Thoracic aorta (tissue), 2 donors: ENCODE results near the gene TMA16. TPM values are rescaled to one million over a fixed set of nuclear protein-coding genes. Genes with fewer than 3 reads are reported as not detected.

Experiments
- ATAC-seq: fragments of 150-250 bp; one replicate; pipeline ENCODE4 v1.8.0; 2017; ENCODE audit warnings: low read depth; ENCODE audit not compliant: insufficient number of reproducible peaks, low FRiP score
- DNase-seq: peaks from one replicate; pipeline ENCODE4 v3.0.0-alpha.2; 2020; ENCODE audit warnings: low spot score
- H3K27ac ChIP-seq, 2 donors: fragments of 200-600 bp; sonication (generic); 1 replicate in 1 of 2; 2 replicates in 1 of 2; pipeline ENCODE4 v1.5.1; 2016; ENCODE audit warnings: mild to moderate bottlenecking in 2 of 2, moderate library complexity in 2 of 2
- H3K27me3 ChIP-seq: fragments of 200-600 bp; sonication (generic); replicated peaks from 2 replicates; pipeline ENCODE4 v1.6.0; 2016; ENCODE audit warnings: mild to moderate bottlenecking; ENCODE audit not compliant: insufficient read depth
- H3K36me3 ChIP-seq: fragments of 200-600 bp; sonication (generic); one replicate; pipeline ENCODE4 v1.5.1; 2016
- H3K4me1 ChIP-seq, 2 donors: fragments of 200-600 bp; sonication (generic); 1 replicate in 1 of 2; 2 replicates in 1 of 2; pipeline versions ENCODE4 v1.5.1 to v1.6.0; 2016; ENCODE audit warnings: low read depth in 2 of 2, mild to moderate bottlenecking in 1 of 2; ENCODE audit not compliant: control insufficient read depth in 1 of 2
- H3K4me3 ChIP-seq: fragments of 200-600 bp; sonication (generic); 2 replicates; pipeline ENCODE4 v1.5.1; 2016; ENCODE audit warnings: mild to moderate bottlenecking
- H3K9me3 ChIP-seq: fragments of 200-600 bp; sonication (generic); 2 replicates; pipeline ENCODE4 v1.5.1; 2016
- total RNA-seq, 2 donors: library from RNA; depleted of rRNA; stranded (reverse); fragments of >200 nt; gene quantifications; one replicate each; pipeline versions ENCODE4 v1.1.0 to v1.2.3, GENCODE V29; 2016
- TF ChIP-seq, protein P1 (sequence below): fragments of 200-600 bp; sonication (generic); IDR thresholded peaks from one replicate; pipeline ENCODE4 v1.5.1; 2019; ENCODE audit warnings: antibody characterized with exemption

Gene TMA16
- total RNA-seq, 2 donors from 2014 or later: 13.7 to 36.5 TPM

DNA sequence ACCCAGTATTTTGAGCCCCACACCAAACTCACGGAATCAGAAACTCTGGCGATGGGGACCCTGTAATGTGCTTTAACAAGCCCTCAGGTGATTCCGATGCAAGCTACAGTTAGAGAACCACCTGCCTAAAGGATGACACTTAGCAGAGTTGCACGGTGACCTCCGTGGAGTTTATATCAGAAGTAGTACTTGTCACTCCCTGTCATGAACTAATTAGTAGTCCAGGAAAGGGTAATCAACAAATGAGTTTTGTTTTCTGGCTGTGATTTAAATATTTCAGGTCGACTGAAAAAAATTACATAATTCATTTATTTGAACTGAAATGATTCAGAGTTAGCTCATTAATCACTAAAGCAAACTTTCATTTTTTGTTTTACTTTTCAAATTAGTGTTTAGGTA, 56.4 kb downstream of the TMA16 start:
- Histone ChIP-seq H3K4me1 (peaks cover 2 to 7% of the 10 kb centered on the region in 2 donors), H3K36me3 (no peaks in the 10 kb centered on the region), H3K27ac (no peak overlapping the region), H3K4me3 (no peak overlapping the region), H3K27me3 (no peaks in the 10 kb centered on the region), H3K9me3 (no peaks in the 10 kb centered on the region)
- DNase-seq (no peak), ATAC-seq (no peak)
- TF ChIP-seq, protein P1, sequence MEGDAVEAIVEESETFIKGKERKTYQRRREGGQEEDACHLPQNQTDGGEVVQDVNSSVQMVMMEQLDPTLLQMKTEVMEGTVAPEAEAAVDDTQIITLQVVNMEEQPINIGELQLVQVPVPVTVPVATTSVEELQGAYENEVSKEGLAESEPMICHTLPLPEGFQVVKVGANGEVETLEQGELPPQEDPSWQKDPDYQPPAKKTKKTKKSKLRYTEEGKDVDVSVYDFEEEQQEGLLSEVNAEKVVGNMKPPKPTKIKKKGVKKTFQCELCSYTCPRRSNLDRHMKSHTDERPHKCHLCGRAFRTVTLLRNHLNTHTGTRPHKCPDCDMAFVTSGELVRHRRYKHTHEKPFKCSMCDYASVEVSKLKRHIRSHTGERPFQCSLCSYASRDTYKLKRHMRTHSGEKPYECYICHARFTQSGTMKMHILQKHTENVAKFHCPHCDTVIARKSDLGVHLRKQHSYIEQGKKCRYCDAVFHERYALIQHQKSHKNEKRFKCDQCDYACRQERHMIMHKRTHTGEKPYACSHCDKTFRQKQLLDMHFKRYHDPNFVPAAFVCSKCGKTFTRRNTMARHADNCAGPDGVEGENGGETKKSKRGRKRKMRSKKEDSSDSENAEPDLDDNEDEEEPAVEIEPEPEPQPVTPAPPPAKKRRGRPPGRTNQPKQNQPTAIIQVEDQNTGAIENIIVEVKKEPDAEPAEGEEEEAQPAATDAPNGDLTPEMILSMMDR: no peak

DNA sequence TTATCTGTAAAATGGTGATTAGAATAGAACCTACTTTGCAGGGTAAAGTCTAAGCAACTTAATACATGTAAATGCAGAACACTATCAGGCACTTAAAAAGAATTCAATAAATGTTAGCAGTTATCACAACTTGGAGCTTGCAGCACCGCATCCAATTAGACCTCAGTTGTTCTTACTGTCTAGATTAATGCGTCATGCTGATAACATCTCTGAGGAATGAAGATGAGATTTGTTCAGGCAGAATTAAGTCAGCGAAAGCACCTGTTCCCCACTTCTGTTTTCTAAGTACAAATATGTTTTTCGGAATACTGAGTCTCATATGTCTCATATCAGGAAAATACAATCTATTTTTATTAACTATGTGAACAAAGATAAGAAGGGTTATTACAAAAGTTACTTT, 58.7 kb downstream of the TMA16 start:
- no peaks in the 10 kb centered on the region for H3K36me3 ChIP-seq
- ATAC-seq: no peak
- no peaks in the 10 kb centered on the region for H3K27me3 ChIP-seq
- no peak overlapping the region for H3K27ac ChIP-seq
- H3K9me3 ChIP-seq: no peaks in the 10 kb centered on the region
- DNase-seq: no peak
- H3K4me3 ChIP-seq: no peak overlapping the region
- TF ChIP-seq, protein P1: no peak
- H3K4me1 ChIP-seq: peaks cover 2 to 7% of the 10 kb centered on the region in 2 donors

DNA sequence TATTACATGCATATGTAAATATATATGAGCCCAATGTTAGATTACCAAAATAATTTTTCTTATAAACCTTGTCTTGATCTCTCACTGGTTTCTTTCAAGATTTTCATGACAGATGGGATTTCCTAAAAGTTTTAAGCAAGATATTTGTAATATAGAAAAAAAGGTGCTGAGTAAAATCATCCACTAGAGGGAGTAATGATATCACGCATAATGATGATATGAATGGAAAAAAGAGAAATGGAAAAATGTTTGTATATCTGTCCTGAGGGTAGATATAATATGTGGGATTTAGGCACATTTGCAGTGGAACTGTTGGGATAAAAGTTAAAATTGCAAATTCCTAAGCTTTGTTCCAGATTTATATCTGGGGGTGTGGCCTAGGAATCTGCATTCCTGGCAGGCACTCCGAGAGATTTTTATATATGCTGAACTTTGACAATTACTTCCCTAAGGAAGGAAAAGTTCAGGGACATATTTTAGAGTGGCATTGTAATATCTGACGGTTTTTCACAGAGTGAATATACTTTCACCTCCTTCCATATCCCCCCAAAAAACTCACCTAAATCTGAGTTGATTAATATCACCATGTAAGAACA, 60.5 kb downstream of the TMA16 start:
- Histone ChIP-seq H3K9me3 (no peaks in the 10 kb centered on the region), H3K27ac (no peak overlapping the region), H3K4me1 (peaks cover 2 to 7% of the 10 kb centered on the region in 2 donors), H3K36me3 (no peaks in the 10 kb centered on the region), H3K4me3 (no peak overlapping the region), H3K27me3 (no peaks in the 10 kb centered on the region)
- DNase-seq: no peak
- no peak for ATAC-seq
- TF ChIP-seq, protein P1: peak; percentile 55

- no peak overlapping the region for H3K27ac ChIP-seq
- H3K36me3 ChIP-seq: no peaks in the 10 kb centered on the region
- no peaks in the 10 kb centered on the region for H3K27me3 ChIP-seq
- ATAC-seq: no peak
- no peaks in the 10 kb centered on the region for H3K9me3 ChIP-seq
- no peaks in the 10 kb centered on the region for H3K4me1 ChIP-seq
- DNase-seq: no peak
- TF ChIP-seq, protein P1: no peak
- H3K4me3 ChIP-seq: no peak overlapping the region
These were observed 61.7 kb downstream of the TMA16 start for GRCh38 chr4:163556177-163556576.

- H3K4me3 ChIP-seq: no peak overlapping the region
- DNase-seq (no peak), ATAC-seq (no peak)
- no peak overlapping the region for H3K27ac ChIP-seq
- no peaks in the 10 kb centered on the region for H3K9me3 ChIP-seq
- H3K4me1 ChIP-seq: no peaks in the 10 kb centered on the region
- TF ChIP-seq, protein P1: no peak
- no peaks in the 10 kb centered on the region for H3K27me3 ChIP-seq
- no peaks in the 10 kb centered on the region for H3K36me3 ChIP-seq
These were observed 62.3 kb downstream of the TMA16 start for GRCh38 chr4:163556650-163557391.
